ENCODE measurements around the gene EHHADH.

DNA sequence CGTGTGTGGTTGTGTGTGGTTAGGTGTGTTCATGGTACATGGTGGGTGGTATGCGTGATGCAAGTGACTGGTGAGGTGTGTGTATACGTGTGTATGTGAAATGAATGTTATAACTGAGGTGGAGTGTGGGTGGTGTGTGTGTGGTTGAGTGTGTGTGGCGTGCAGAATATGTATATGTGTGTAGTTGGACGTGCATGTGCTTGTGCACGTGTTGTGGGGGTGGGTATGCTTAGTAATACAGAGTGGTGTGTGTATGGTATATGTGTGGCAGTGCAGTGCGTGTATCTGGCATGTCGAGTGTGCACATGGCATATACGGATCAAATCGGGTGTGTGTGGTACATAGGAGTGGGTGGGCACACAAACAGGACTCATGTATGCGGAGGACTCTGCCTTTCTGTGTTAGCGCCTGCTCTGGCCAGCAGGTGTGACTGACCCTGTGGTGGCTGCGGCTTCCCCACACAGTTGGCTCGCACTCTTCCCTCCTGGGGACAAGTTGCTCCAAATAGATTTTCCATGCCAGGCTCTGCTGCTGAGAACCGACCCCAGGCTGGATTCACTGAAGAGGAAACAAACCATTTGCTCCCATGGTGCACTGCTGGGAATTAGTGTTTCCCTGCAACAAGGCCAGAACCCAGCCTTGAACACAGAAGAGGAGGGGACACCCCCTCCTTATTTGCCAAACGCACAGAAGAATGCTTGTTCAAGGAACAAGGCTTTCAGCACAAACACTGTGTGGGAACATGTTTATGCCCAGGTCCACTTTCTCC, 99.8 kb downstream of the EHHADH start:
- no peak for TF ChIP-seq EZH2phosphoT487 (IDR thresholded peaks at IDR 0.05; ENCODE audit: borderline replicate concordance, low read depth, low read length)
- TF ChIP-seq, protein P1, sequence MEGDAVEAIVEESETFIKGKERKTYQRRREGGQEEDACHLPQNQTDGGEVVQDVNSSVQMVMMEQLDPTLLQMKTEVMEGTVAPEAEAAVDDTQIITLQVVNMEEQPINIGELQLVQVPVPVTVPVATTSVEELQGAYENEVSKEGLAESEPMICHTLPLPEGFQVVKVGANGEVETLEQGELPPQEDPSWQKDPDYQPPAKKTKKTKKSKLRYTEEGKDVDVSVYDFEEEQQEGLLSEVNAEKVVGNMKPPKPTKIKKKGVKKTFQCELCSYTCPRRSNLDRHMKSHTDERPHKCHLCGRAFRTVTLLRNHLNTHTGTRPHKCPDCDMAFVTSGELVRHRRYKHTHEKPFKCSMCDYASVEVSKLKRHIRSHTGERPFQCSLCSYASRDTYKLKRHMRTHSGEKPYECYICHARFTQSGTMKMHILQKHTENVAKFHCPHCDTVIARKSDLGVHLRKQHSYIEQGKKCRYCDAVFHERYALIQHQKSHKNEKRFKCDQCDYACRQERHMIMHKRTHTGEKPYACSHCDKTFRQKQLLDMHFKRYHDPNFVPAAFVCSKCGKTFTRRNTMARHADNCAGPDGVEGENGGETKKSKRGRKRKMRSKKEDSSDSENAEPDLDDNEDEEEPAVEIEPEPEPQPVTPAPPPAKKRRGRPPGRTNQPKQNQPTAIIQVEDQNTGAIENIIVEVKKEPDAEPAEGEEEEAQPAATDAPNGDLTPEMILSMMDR (conservative IDR thresholded peaks at IDR 0.05; ENCODE audit: low read length): no peak
